ENCODE measurements around the gene SCAPER. TPM values are rescaled to one million over a fixed set of nuclear protein-coding genes. Genes with fewer than 3 reads are reported as not detected.

Gene SCAPER
- total RNA-seq, 1 experiment from 2014 or later, result 21.5 TPM

DNA sequence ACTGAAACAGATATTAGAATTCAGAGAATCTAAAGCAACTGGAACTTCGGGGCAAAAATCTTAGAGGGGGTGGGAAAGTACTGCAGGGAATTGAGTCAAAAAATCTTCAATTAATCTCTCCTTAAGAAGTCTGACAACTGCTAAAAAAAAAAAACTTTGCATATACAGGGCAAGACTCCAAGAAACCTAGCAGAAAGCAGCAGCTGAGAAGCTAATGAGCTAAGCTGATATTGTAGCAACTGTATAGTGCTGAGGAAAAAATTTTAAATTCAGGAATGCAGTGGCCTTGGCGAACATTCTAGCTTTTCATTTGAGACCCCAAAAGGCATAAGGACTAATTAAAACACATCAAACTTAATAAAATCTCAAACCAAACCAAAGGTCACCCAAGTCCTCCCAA lies 113.6 kb downstream of the SCAPER start:
- no peaks in the 10 kb centered on the region for H3K27me3 ChIP-seq (replicated peaks; ENCODE audit: insufficient read depth, low read depth, low read length, poor library complexity)
- DNase-seq (ENCODE audit: low spot score), result no peak
- TF ChIP-seq EZH2 (IDR thresholded peaks at IDR 0.05; ENCODE audit: borderline replicate concordance, low read depth, low read length, poor library complexity, severe bottlenecking), result no peak
- TF ChIP-seq, protein P1, sequence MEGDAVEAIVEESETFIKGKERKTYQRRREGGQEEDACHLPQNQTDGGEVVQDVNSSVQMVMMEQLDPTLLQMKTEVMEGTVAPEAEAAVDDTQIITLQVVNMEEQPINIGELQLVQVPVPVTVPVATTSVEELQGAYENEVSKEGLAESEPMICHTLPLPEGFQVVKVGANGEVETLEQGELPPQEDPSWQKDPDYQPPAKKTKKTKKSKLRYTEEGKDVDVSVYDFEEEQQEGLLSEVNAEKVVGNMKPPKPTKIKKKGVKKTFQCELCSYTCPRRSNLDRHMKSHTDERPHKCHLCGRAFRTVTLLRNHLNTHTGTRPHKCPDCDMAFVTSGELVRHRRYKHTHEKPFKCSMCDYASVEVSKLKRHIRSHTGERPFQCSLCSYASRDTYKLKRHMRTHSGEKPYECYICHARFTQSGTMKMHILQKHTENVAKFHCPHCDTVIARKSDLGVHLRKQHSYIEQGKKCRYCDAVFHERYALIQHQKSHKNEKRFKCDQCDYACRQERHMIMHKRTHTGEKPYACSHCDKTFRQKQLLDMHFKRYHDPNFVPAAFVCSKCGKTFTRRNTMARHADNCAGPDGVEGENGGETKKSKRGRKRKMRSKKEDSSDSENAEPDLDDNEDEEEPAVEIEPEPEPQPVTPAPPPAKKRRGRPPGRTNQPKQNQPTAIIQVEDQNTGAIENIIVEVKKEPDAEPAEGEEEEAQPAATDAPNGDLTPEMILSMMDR (conservative IDR thresholded peaks at IDR 0.05; ENCODE audit: low read depth, low read length), result no peak
- intact Hi-C loops (cut with micrococcal nuclease; ENCODE audit: unreplicated experiment), result no loop called here
- ChIA-PET POLR2A (ENCODE audit: low non-redundant PET) (no interaction called here), CTCF (no interaction called here)
- no peaks in the 10 kb centered on the region for H3K36me3 ChIP-seq (ENCODE audit: insufficient read depth, low read length, poor library complexity, severe bottlenecking)
- no TSS peak for BruUV-seq (replicated peaks)
- no peak overlapping the region for H3K27ac ChIP-seq (ENCODE audit: low read depth, low read length, poor library complexity, severe bottlenecking)
- H3K4me1 ChIP-seq (ENCODE audit: insufficient read depth, low read length, poor library complexity, severe bottlenecking), result no peaks in the 10 kb centered on the region
- no peak overlapping the region for H3K4me3 ChIP-seq (ENCODE audit: low read depth, low read length, poor library complexity, severe bottlenecking)
- H3K9me3 ChIP-seq (ENCODE audit: low read depth, low read length, poor library complexity, severe bottlenecking), result no peaks in the 10 kb centered on the region

DNA sequence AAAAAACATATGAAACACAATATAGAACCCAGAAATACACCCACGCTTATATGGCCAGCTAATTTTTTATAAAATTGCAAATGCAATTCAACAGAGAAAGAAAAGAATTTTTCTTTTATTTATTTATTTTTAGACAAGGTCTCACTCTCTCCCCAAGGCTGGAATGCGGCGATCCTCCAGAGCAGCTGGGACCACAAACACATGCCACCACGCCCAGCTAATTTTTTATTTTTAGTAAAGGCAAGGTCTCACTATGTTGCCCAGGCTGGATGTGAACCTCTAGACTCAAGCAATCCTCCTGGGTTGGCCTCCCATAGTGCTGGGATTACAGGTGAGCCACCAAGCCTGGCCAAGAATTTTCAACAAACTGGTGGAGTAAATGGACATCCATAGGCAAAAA lies 117.9 kb downstream of the SCAPER start:
- intact Hi-C loops (cut with micrococcal nuclease; ENCODE audit: unreplicated experiment), result no loop called here
- no peak for TF ChIP-seq EZH2 (IDR thresholded peaks at IDR 0.05; ENCODE audit: borderline replicate concordance, low read depth, low read length, poor library complexity, severe bottlenecking)
- TF ChIP-seq, protein P1 (conservative IDR thresholded peaks at IDR 0.05; ENCODE audit: low read depth, low read length), result no peak
- POLR2A ChIA-PET (ENCODE audit: low non-redundant PET), result no interaction called here
- Histone ChIP-seq H3K4me3 (ENCODE audit: low read depth, low read length, poor library complexity, severe bottlenecking) (no peak overlapping the region), H3K9me3 (ENCODE audit: low read depth, low read length, poor library complexity, severe bottlenecking) (no peaks in the 10 kb centered on the region), H3K27me3 (replicated peaks; ENCODE audit: insufficient read depth, low read depth, low read length, poor library complexity) (no peaks in the 10 kb centered on the region), H3K27ac (ENCODE audit: low read depth, low read length, poor library complexity, severe bottlenecking) (no peak overlapping the region), H3K4me1 (ENCODE audit: insufficient read depth, low read length, poor library complexity, severe bottlenecking) (no peaks in the 10 kb centered on the region), H3K36me3 (ENCODE audit: insufficient read depth, low read length, poor library complexity, severe bottlenecking) (no peaks in the 10 kb centered on the region)
- no peak for DNase-seq (ENCODE audit: low spot score)
- CTCF ChIA-PET, result no interaction called here
- no TSS peak for BruUV-seq (replicated peaks)

DNA sequence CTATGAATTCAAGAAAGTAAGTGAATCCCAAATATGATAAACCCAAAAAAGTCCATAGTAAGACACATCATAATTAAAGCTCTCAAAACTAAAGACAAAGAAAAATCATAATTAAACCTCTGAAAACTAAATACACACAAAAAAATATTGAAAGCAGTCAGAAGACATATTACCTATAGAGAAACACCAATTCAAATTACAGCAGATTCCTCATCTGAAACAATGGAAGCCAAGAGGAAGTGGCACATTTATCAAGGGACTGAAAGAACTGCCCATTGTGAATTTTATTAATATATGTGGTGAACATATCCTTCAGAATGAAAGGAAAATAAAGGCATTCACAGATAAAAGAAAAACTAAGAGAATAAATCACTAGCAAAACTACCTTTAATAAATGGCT lies 128.2 kb downstream of the SCAPER start:
- no peaks in the 10 kb centered on the region for H3K4me1 ChIP-seq (ENCODE audit: insufficient read depth, low read length, poor library complexity, severe bottlenecking)
- no peaks in the 10 kb centered on the region for H3K27me3 ChIP-seq (replicated peaks; ENCODE audit: insufficient read depth, low read depth, low read length, poor library complexity)
- TF ChIP-seq, protein P1 (conservative IDR thresholded peaks at IDR 0.05; ENCODE audit: low read depth, low read length), result no peak
- no peak for TF ChIP-seq EZH2 (IDR thresholded peaks at IDR 0.05; ENCODE audit: borderline replicate concordance, low read depth, low read length, poor library complexity, severe bottlenecking)
- ChIA-PET CTCF (no interaction called here), POLR2A (ENCODE audit: low non-redundant PET) (no interaction called here)
- H3K27ac ChIP-seq (ENCODE audit: low read depth, low read length, poor library complexity, severe bottlenecking), result no peak overlapping the region
- peaks cover 4% of the 10 kb centered on the region for H3K9me3 ChIP-seq (ENCODE audit: low read depth, low read length, poor library complexity, severe bottlenecking)
- H3K4me3 ChIP-seq (ENCODE audit: low read depth, low read length, poor library complexity, severe bottlenecking), result no peak overlapping the region
- BruUV-seq (replicated peaks), result no TSS peak
- no peak for DNase-seq (ENCODE audit: low spot score)
- intact Hi-C loops (cut with micrococcal nuclease; ENCODE audit: unreplicated experiment), result no loop called here
- no peaks in the 10 kb centered on the region for H3K36me3 ChIP-seq (ENCODE audit: insufficient read depth, low read length, poor library complexity, severe bottlenecking)
